WI38 (cell line): ENCODE results near the gene NGFR.

Experiments used
- H3K4me3 ChIP-seq: 2 replicates; pipeline ENCODE4 v1.5.1; 2011; ENCODE audit warnings: low read depth, mild to moderate bottlenecking, control low read depth, low read length
- CTCF ChIP-seq: IDR thresholded peaks from 2 replicates; pipeline ENCODE4 v1.5.1; 2012; ENCODE audit warnings: low read depth, mild to moderate bottlenecking, control low read depth, low read length

Gene NGFR

GRCh38 chr17:49543860-49544259, 48.8 kb downstream of the NGFR start:
- no peak for TF ChIP-seq CTCF
- H3K4me3 ChIP-seq, result no peak overlapping the region

- no peak for TF ChIP-seq CTCF
- H3K4me3 ChIP-seq, result no peak overlapping the region
These were observed 50.0 kb downstream of the NGFR start for GRCh38 chr17:49545007-49545660.

- no peak for TF ChIP-seq CTCF
These were observed 50.9 kb downstream of the NGFR start for GRCh38 chr17:49545806-49546545.

GRCh38 chr17:49546546-49547535, 51.7 kb downstream of the NGFR start:
- H3K4me3 ChIP-seq, result no peak overlapping the region

More at GRCh38 chr17:49545806-49546545, 50.9 kb downstream of the NGFR start:
- no peak overlapping the region for H3K4me3 ChIP-seq

GRCh38 chr17:49547566-49547965, 52.5 kb downstream of the NGFR start:
- TF ChIP-seq CTCF, result no peak

More at GRCh38 chr17:49546546-49547535, 51.7 kb downstream of the NGFR start:
- TF ChIP-seq CTCF, result no peak

GRCh38 chr17:49548051-49548505, 53.0 kb downstream of the NGFR start:
- no peak for TF ChIP-seq CTCF
- H3K4me3 ChIP-seq, result no peak overlapping the region

More at GRCh38 chr17:49547566-49547965, 52.5 kb downstream of the NGFR start:
- H3K4me3 ChIP-seq, result no peak overlapping the region
